GM12878 (cell line): ENCODE data around the gene DNAH17.

Experiments used
- CHD1 ChIP-seq: IDR thresholded peaks from 2 replicates; pipeline ENCODE4 v1.6.1; 2012; ENCODE audit warnings: low read depth, low read length, improper control_type of control experiment
- E2F4 ChIP-seq: IDR thresholded peaks from 2 replicates; pipeline ENCODE4 v1.6.1; 2012; ENCODE audit warnings: low read depth, low read length, improper control_type of control experiment
- FOXM1 ChIP-seq: IDR thresholded peaks from 2 replicates; pipeline ENCODE4 v1.6.1; 2012; ENCODE audit warnings: low read depth, mild to moderate bottlenecking, inconsistent platforms, low read length, moderate library complexity
- JUND ChIP-seq: IDR thresholded peaks from 2 replicates; pipeline ENCODE4 v1.6.1; 2012; ENCODE audit warnings: low read depth, mild to moderate bottlenecking, low read length, improper control_type of control experiment, moderate library complexity
- MAX ChIP-seq: IDR thresholded peaks from 2 replicates; pipeline ENCODE4 v1.6.1; 2012; ENCODE audit warnings: low read depth, low read length, improper control_type of control experiment
- RAD21 ChIP-seq: IDR thresholded peaks from 2 replicates; pipeline ENCODE4 v1.6.1; 2011; ENCODE audit warnings: mild to moderate bottlenecking, low read depth, low read length, moderate library complexity; ENCODE audit not compliant: insufficient read depth
- SMC3 ChIP-seq: IDR thresholded peaks from 2 replicates; pipeline ENCODE4 v1.6.1; 2011; ENCODE audit warnings: low read length, improper control_type of control experiment, borderline replicate concordance
- TAF1 ChIP-seq: IDR thresholded peaks from 2 replicates; pipeline ENCODE4 v1.6.1; 2011; ENCODE audit warnings: mild to moderate bottlenecking, low read depth, low read length, borderline replicate concordance
- YY1 ChIP-seq: IDR thresholded peaks from 2 replicates; pipeline ENCODE4 v1.6.1; 2011; ENCODE audit warnings: low read depth, mild to moderate bottlenecking, low read length
- ZBTB40 ChIP-seq: fragments of 450-650 bp; IDR thresholded peaks from 2 replicates; pipeline ENCODE4 v1.6.1; 2016; ENCODE audit warnings: mild to moderate bottlenecking, moderate library complexity, borderline replicate concordance
- ZNF384 ChIP-seq: IDR thresholded peaks from 2 replicates; pipeline ENCODE4 v1.6.1; 2012; ENCODE audit warnings: low read depth, mild to moderate bottlenecking, low read length, improper control_type of control experiment, borderline replicate concordance
- TF ChIP-seq, protein P1 (sequence below), 3 experiments: IDR thresholded peaks in 2 of 3; conservative IDR thresholded peaks in 1 of 3; 2 replicates each; pipeline ENCODE4 v1.5.1; 2011; ENCODE audit warnings: low read depth in 3 of 3, low read length in 3 of 3, mild to moderate bottlenecking in 3 of 3, control low read depth in 2 of 3, moderate library complexity in 2 of 3, inconsistent platforms in 1 of 3, mixed read lengths in 1 of 3; ENCODE audit not compliant: control insufficient read depth in 2 of 3, insufficient read depth in 1 of 3; ENCODE audit errors: extremely low read depth in 1 of 3
- TF ChIP-seq, protein P2 (sequence below): IDR thresholded peaks from 2 replicates; pipeline ENCODE4 v1.6.1; 2011; ENCODE audit warnings: low read depth, mild to moderate bottlenecking, low read length, moderate library complexity, borderline replicate concordance; ENCODE audit errors: extremely low read depth
- TF ChIP-seq, protein P3 (sequence below): IDR thresholded peaks from 2 replicates; pipeline ENCODE4 v1.6.1; 2012; ENCODE audit warnings: mild to moderate bottlenecking, low read depth, low read length

DNA sequence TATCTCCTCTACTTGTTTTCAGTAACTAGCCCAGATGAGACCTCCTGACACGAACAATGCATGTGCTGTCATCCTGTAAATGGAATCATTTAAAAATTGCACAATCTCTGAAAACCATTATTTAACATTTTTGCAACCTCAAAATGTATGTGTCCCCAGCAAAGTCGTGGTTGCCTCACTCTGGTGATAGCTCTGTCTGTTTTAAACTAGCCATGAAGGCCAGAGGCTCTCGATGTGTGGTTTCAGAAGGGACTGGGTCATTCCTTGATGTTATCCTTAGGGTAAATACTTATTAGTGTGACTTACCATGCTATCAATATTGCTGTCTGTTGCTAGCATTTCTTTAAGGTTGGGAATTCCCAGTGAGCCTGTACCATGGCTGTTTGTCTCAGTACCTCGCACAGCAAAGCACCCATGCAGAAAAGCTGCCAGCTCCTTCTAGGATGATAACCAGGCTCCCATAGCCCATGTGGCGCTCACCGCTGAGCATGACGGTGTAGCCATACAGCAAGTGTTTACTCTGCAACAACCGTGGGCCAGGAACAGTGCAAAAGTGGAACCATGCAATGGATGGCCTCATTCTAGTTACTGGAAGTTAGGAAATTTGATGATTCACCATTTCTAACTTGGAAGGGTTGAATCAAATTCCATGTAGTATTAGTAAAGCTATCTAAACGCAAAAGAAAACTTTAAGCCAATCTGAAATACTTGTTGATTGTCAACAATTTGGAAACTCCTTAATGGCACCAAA, 201.6 kb downstream of the DNAH17 start:
- TF ChIP-seq ZBTB40: no peak
- TF ChIP-seq, protein P1, sequence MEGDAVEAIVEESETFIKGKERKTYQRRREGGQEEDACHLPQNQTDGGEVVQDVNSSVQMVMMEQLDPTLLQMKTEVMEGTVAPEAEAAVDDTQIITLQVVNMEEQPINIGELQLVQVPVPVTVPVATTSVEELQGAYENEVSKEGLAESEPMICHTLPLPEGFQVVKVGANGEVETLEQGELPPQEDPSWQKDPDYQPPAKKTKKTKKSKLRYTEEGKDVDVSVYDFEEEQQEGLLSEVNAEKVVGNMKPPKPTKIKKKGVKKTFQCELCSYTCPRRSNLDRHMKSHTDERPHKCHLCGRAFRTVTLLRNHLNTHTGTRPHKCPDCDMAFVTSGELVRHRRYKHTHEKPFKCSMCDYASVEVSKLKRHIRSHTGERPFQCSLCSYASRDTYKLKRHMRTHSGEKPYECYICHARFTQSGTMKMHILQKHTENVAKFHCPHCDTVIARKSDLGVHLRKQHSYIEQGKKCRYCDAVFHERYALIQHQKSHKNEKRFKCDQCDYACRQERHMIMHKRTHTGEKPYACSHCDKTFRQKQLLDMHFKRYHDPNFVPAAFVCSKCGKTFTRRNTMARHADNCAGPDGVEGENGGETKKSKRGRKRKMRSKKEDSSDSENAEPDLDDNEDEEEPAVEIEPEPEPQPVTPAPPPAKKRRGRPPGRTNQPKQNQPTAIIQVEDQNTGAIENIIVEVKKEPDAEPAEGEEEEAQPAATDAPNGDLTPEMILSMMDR (IDR thresholded peaks at IDR 0.05 in 2 of 3, conservative IDR thresholded peaks at IDR 0.05 in 1 of 3; ENCODE audit: control insufficient read depth in 2 of 3, extremely low read depth in 1 of 3, insufficient read depth in 1 of 3, low read depth in 3 of 3, low read length in 3 of 3): no peak
- no peak for TF ChIP-seq FOXM1
- TF ChIP-seq E2F4: no peak
- TF ChIP-seq, protein P2, sequence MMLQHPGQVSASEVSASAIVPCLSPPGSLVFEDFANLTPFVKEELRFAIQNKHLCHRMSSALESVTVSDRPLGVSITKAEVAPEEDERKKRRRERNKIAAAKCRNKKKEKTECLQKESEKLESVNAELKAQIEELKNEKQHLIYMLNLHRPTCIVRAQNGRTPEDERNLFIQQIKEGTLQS: no peak
- TF ChIP-seq ZNF384: no peak
- no peak for TF ChIP-seq TAF1
- no peak for TF ChIP-seq CHD1
- no peak for TF ChIP-seq MAX
- TF ChIP-seq RAD21: no peak
- TF ChIP-seq JUND: no peak
- TF ChIP-seq YY1: no peak
- TF ChIP-seq SMC3: no peak
- TF ChIP-seq, protein P3, sequence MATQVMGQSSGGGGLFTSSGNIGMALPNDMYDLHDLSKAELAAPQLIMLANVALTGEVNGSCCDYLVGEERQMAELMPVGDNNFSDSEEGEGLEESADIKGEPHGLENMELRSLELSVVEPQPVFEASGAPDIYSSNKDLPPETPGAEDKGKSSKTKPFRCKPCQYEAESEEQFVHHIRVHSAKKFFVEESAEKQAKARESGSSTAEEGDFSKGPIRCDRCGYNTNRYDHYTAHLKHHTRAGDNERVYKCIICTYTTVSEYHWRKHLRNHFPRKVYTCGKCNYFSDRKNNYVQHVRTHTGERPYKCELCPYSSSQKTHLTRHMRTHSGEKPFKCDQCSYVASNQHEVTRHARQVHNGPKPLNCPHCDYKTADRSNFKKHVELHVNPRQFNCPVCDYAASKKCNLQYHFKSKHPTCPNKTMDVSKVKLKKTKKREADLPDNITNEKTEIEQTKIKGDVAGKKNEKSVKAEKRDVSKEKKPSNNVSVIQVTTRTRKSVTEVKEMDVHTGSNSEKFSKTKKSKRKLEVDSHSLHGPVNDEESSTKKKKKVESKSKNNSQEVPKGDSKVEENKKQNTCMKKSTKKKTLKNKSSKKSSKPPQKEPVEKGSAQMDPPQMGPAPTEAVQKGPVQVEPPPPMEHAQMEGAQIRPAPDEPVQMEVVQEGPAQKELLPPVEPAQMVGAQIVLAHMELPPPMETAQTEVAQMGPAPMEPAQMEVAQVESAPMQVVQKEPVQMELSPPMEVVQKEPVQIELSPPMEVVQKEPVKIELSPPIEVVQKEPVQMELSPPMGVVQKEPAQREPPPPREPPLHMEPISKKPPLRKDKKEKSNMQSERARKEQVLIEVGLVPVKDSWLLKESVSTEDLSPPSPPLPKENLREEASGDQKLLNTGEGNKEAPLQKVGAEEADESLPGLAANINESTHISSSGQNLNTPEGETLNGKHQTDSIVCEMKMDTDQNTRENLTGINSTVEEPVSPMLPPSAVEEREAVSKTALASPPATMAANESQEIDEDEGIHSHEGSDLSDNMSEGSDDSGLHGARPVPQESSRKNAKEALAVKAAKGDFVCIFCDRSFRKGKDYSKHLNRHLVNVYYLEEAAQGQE: no peak
